ENCODE results near the gene BPIFB4. TPM values are rescaled to one million over a fixed set of nuclear protein-coding genes. Genes with fewer than 3 reads are reported as not detected.

BPIFB4 gene
- total and polyA plus RNA-seq, 9 of the 15 experiments (the other 6 are each of a cell fraction or from before 2014, with no cell fraction given), result not detected

DNA sequence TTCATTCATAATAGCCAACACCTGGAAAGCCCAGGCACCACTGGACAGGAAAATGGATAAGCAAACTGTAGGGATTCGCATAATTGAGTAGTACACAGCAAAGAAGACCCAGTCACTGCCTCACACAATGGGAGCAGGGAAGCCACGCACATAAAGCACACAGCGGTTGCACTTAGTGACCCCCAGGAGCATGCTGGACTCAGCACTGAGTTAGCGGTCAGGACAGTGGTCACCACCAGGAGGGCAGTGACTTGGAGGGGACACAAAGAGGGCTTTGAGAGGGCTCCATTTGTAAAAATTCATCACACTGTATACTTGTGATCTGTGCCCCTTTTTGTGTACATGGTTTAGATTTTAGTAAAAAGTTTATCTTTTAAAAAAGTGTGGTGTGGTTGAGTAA is 28.1 kb upstream of the BPIFB4 start (continued):
- TF ChIP-seq, protein P1, sequence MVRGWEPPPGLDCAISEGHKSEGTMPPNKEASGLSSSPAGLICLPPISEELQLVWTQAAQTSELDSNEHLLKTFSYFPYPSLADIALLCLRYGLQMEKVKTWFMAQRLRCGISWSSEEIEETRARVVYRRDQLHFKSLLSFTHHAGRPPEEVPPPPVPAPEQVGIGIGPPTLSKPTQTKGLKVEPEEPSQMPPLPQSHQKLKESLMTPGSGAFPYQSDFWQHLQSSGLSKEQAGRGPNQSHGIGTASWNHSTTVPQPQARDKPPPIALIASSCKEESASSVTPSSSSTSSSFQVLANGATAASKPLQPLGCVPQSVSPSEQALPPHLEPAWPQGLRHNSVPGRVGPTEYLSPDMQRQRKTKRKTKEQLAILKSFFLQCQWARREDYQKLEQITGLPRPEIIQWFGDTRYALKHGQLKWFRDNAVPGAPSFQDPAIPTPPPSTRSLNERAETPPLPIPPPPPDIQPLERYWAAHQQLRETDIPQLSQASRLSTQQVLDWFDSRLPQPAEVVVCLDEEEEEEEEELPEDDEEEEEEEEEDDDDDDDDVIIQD (CRISPR knock-in tag; IDR thresholded peaks at IDR 0.05), result no peak
- TF ChIP-seq, protein P2, sequence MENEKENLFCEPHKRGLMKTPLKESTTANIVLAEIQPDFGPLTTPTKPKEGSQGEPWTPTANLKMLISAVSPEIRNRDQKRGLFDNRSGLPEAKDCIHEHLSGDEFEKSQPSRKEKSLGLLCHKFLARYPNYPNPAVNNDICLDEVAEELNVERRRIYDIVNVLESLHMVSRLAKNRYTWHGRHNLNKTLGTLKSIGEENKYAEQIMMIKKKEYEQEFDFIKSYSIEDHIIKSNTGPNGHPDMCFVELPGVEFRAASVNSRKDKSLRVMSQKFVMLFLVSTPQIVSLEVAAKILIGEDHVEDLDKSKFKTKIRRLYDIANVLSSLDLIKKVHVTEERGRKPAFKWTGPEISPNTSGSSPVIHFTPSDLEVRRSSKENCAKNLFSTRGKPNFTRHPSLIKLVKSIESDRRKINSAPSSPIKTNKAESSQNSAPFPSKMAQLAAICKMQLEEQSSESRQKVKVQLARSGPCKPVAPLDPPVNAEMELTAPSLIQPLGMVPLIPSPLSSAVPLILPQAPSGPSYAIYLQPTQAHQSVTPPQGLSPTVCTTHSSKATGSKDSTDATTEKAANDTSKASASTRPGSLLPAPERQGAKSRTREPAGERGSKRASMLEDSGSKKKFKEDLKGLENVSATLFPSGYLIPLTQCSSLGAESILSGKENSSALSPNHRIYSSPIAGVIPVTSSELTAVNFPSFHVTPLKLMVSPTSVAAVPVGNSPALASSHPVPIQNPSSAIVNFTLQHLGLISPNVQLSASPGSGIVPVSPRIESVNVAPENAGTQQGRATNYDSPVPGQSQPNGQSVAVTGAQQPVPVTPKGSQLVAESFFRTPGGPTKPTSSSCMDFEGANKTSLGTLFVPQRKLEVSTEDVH (IDR thresholded peaks at IDR 0.05; ENCODE audit: low read depth, partially characterized antibody), result no peak
- TF ChIP-seq, protein P3, sequence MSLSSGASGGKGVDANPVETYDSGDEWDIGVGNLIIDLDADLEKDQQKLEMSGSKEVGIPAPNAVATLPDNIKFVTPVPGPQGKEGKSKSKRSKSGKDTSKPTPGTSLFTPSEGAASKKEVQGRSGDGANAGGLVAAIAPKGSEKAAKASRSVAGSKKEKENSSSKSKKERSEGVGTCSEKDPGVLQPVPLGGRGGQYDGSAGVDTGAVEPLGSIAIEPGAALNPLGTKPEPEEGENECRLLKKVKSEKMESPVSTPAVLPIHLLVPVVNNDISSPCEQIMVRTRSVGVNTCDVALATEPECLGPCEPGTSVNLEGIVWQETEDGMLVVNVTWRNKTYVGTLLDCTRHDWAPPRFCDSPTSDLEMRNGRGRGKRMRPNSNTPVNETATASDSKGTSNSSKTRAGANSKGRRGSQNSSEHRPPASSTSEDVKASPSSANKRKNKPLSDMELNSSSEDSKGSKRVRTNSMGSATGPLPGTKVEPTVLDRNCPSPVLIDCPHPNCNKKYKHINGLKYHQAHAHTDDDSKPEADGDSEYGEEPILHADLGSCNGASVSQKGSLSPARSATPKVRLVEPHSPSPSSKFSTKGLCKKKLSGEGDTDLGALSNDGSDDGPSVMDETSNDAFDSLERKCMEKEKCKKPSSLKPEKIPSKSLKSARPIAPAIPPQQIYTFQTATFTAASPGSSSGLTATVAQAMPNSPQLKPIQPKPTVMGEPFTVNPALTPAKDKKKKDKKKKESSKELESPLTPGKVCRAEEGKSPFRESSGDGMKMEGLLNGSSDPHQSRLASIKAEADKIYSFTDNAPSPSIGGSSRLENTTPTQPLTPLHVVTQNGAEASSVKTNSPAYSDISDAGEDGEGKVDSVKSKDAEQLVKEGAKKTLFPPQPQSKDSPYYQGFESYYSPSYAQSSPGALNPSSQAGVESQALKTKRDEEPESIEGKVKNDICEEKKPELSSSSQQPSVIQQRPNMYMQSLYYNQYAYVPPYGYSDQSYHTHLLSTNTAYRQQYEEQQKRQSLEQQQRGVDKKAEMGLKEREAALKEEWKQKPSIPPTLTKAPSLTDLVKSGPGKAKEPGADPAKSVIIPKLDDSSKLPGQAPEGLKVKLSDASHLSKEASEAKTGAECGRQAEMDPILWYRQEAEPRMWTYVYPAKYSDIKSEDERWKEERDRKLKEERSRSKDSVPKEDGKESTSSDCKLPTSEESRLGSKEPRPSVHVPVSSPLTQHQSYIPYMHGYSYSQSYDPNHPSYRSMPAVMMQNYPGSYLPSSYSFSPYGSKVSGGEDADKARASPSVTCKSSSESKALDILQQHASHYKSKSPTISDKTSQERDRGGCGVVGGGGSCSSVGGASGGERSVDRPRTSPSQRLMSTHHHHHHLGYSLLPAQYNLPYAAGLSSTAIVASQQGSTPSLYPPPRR (CRISPR knock-in tag; IDR thresholded peaks at IDR 0.05; ENCODE audit: borderline replicate concordance), result no peak

All from K562 (cell line).